Urinary bladder (tissue), 4 donors: Measurements from ENCODE around the gene ADK. TPM values are rescaled to one million over a fixed set of nuclear protein-coding genes. Genes with fewer than 3 reads are reported as not detected.
"Not testable (repeated sequence)": the region's sequence is repeated elsewhere in the genome, so short reads cannot be mapped to it uniquely, and the experiment has no call there.

Source experiments
- DNase-seq: peaks from one replicate; pipeline ENCODE4 v3.0.0-alpha.2; 2015; ENCODE audit errors: extremely low spot score
- H3K27ac ChIP-seq: one replicate; pipeline ENCODE4 v1.5.1; 2013; ENCODE audit warnings: low read depth, mild to moderate bottlenecking, moderate library complexity
- H3K36me3 ChIP-seq: one replicate; pipeline ENCODE4 v1.6.1; 2013; ENCODE audit warnings: mild to moderate bottlenecking, moderate library complexity; ENCODE audit not compliant: insufficient read depth
- H3K4me1 ChIP-seq: one replicate; pipeline ENCODE4 v1.6.1; 2013; ENCODE audit warnings: mild to moderate bottlenecking, moderate library complexity; ENCODE audit not compliant: insufficient read depth
- H3K4me3 ChIP-seq: one replicate; pipeline ENCODE4 v1.5.1; 2013; ENCODE audit warnings: low read depth, low read length
- WGBS: extraction: QIAGEN DNeasy Blood & Tissue Kit; methylation state at CpG from one replicate; pipeline ENCODE4 v1.1.7; 2013; 5-methylcytosine and 5-hydroxymethylcytosine counted together
- polyA plus RNA-seq: library from polyadenylated mRNA; stranded (reverse); fragments of 200-250 nt; gene quantifications from one replicate; pipeline ENCODE4 v1.2.3, GENCODE V29; 2013
- total RNA-seq: library from RNA; depleted of rRNA; stranded (reverse); fragments of >200 nt; gene quantifications from one replicate; pipeline ENCODE4 v1.2.3, GENCODE V29; 2014
- donor health status: healthy with polysubstance abuse.
- donor health status: healthy.

ADK gene
- total and polyA plus RNA-seq, 2 donors: 14.2 to 42.8 TPM

DNA sequence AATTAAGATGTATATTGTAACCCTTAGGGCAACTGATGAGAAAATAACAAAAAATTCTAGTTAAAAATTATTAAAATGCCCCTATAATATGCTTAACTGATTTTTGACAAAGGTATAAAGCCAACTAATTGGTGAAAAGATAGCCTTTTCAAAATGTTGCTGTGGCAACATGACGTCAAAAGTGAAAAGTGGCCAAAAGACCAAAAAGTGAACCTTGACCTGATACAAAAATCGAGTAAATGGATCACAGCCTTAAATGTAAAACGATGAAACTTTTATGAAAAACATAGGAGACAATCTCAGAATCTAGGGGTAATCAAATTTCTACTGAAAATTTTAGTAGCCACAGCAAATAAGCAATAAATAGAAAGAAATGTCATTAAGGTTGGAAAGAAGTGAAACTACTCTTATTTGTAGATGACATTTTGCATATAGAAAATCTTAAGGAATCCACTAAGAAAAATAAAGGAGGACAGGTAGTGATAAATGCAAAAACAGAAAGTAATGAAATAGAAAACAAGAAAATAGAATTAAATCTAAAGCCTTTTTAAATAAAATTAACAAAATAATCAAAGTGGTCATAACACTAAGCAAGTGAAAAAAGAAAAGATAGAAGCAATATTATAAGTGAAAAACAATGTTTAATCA is 285.6 kb downstream of the ADK start:
- Histone ChIP-seq H3K36me3 (no peaks in the 10 kb centered on the region), H3K4me3 (no peak overlapping the region), H3K4me1 (no peaks in the 10 kb centered on the region), H3K27ac (no peak overlapping the region)
- no peak for DNase-seq
- 97% methylated on average over 3 of the region's 3 CpGs for WGBS

DNA sequence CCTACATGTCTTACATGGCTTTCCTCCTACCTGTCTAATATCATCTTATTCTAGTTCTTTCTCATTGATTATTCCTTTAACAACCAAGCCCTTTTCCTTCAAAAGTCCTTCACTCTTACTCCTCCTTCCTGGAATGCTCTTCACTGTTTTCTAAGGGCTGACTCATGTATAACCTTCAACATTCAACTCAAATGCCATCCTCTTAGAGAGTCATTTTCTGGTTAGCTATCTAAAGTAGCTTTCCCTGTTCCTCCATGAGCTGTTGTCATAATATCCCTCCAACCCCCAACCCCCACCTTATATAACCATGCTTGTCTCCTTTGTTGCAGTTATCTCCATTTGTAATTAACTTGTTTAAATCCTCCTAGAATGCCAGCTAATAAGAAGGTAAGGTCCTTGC is 286.8 kb downstream of the ADK start:
- Histone ChIP-seq H3K4me1 (no peaks in the 10 kb centered on the region), H3K27ac (no peak overlapping the region), H3K36me3 (no peaks in the 10 kb centered on the region), H3K4me3 (no peak overlapping the region)
- no peak for DNase-seq

DNA sequence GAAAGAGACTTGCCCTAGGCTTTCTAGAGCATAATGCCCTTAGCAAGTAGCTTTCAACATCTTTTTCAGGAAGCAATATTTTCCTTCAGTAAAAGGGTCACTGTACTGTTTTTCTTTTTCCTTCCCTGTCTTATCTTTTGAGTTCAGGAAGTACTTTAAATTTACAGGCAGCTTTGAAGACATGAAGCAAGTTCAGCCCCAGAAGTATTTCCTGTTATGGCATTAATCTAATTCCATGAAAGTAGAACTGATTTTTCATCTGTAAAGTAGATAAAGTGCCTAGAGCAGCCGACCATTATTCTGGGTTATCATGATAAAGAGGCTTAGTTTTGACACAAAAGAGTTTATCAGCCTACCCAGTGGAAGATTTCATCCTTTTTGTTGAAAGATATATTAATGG is 288.2 kb downstream of the ADK start:
- no peak for DNase-seq
- H3K4me3 ChIP-seq: no peak overlapping the region
- 12% methylated on average over 1 of the region's 1 CpG for WGBS
- H3K4me1 ChIP-seq: no peaks in the 10 kb centered on the region
- H3K36me3 ChIP-seq: no peaks in the 10 kb centered on the region
- no peak overlapping the region for H3K27ac ChIP-seq

DNA sequence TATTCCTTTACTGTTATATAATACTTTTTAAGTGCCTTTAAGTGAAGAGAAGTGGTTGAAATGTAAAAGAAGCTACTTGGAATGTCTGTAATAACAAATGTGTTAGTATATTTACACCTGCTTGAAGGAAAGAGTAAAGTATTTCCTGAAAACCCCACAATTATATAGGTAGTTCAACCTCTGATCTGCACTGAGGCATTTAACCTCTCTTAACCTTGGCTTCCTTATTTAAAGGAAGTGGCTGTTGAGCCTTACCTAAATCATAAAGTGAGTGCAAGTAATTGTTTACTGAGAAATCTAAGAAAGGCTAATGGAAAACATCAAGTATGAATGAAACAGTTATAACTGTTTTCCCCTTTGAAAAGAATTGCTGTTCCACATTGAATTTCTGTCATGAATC is 294.5 kb downstream of the ADK start:
- no peak for DNase-seq
- H3K4me1 ChIP-seq: no peaks in the 10 kb centered on the region
- peaks cover 3% of the 10 kb centered on the region for H3K36me3 ChIP-seq
- H3K27ac ChIP-seq: no peak overlapping the region
- no peak overlapping the region for H3K4me3 ChIP-seq

DNA sequence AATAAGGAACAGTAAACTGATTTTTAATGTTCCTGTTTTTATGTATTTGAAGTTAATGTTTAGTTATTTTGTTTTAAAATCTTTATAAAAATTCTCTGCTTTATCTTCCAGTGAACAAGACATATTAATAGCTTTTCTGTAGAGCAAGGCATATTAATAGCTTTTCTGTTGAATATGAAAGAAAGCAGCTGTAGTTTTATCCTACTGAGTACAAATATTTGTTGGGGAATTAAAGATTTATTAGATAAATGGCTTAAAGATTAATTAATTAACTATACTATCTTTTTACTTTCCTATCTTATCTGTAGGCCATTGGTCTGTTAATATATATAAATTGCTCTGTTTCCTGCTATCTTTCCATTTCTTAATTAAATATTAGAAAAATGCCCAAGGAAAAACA is 299.6 kb downstream of the ADK start:
- Histone ChIP-seq H3K27ac (no peak overlapping the region), H3K4me1 (no peaks in the 10 kb centered on the region), H3K4me3 (no peak overlapping the region), H3K36me3 (peaks cover 3% of the 10 kb centered on the region)
- no peak for DNase-seq

DNA sequence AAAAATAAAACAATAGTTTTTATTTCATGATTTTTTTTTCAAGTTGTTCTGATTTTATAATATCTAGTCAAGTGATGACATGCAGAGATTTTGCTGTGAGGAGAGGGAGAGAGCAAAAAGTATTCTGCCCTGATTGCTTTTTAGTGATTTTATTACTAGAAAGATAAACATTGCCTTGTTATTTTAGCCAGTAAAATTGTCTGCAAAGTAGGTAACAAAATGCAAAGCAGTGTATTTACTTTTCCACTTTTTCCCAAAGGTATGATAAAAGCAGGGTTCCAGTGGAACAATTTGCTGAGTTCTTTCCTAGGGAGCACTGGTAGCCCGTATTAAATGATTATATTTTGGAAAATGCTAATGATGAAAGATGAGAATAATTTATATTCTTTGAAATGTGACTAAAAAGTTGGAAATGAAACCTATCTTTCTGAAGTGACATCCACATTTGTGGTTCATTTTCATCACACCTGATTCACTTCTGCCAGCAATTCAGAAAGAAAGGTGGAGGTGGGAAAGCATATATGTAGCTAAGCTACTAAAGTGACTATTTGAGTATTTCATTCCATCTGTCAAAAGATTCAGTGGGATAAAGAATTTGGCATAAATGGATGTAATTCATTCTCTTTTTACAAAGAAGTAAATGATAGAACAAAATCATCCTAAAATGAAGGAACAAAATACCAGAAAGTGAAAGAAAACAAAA is 300.3 kb downstream of the ADK start:
- peaks cover 3% of the 10 kb centered on the region for H3K36me3 ChIP-seq
- H3K4me1 ChIP-seq: no peaks in the 10 kb centered on the region
- no peak overlapping the region for H3K4me3 ChIP-seq
- no peak overlapping the region for H3K27ac ChIP-seq
- no peak for DNase-seq
- 86% methylated on average over 1 of the region's 1 CpG for WGBS

DNA sequence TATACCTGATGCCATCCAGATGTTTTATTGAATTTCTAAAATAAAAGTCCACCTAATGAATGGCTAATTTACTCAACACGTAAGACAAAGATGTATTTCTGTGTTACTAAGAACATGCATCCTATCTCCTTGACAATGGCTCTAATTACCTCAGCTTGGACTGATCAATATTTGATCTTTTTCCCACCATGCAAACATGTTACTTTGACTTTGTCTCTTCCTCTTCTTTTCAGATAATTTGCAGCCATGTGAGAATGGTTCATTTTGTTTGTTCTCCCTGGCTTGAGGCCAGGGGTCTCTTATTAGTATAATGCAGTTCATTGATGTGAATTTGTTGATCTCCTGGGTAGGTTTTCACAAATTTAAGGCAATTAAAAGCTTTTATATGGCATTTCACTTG is 302.1 kb downstream of the ADK start:
- DNase-seq: no peak
- 94% methylated on average over 1 of the region's 1 CpG for WGBS
- Histone ChIP-seq H3K27ac (no peak overlapping the region), H3K4me3 (no peak overlapping the region), H3K4me1 (no peaks in the 10 kb centered on the region), H3K36me3 (no peaks in the 10 kb centered on the region)

DNA sequence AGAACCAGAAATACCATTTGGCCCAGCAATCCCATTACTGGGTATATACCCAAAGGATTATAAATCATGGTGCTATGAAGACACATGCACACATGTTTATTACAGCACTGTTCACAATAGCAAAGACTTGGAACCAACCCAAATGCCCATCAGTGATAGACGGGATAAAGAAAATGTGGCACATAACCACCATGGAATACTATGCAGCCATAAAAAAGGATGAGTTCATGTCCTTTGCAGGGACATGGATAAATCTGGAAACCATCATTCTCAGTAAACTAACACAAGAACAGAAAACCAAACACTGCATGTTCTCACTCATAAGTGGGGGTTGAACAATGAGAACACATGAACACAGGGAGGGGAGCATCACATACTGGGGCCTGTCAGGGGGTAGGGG is 306.5 kb downstream of the ADK start:
- DNase-seq, H3K27ac ChIP-seq, H3K4me1 ChIP-seq, H3K4me3 ChIP-seq, H3K36me3 ChIP-seq: not testable (repeated sequence)
- WGBS: 94% methylated on average over 1 of the region's 1 CpG

DNA sequence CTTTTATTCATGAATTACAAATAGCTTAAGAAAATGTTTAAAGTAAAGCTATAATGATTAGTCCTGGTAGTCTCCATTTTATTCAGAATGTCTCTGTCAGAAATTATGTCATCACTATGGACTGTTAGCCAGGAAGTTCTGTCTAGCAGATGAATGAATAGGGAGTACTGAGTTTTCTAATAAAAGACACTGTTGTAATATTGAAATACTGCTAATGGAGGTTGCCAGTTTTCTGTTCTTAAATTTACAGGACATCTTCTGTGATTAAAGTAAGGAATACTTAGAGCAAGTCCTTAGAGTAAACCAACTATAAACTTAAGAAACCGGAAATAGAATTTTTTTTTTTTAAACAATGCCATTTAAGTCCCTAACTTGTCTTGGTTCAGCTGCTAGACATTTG is 309.8 kb downstream of the ADK start:
- no peak overlapping the region for H3K27ac ChIP-seq
- 13% methylated on average over 1 of the region's 1 CpG for WGBS
- no peak for DNase-seq
- no peaks in the 10 kb centered on the region for H3K36me3 ChIP-seq
- no peaks in the 10 kb centered on the region for H3K4me1 ChIP-seq
- no peak overlapping the region for H3K4me3 ChIP-seq

DNA sequence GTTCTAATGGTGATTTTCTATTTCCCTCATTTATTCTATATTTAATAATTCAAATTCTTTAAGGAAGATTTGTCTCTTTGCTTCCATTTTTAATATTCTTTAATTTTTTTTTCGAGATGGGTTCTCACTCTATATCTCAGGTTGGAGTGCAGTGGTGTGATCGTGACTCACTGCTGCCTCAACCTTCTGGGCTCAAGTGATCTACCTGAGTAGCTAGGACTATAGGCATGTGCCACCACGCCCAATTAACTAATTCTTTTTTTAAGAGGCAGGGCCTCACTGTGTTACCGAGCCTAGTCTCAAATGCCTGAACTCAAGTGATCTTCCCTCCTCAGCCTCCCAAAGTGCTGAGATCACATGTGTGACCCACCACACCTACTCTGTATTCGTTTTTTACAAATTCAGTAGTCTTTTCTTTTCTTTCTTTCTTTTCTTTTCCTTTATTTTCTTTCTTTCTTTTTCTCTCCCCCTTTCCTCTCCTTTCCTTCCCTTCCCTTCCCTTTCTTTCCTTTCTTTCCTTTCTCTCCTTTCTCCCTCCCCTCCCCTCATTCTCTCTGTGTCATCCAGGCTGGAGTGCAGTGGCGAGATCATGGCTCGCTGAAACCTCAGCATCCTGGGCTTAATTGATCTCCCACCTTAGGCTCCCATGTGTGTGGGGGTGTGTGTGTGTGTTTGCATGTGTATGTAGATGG is 323.1 kb downstream of the ADK start:
- Histone ChIP-seq H3K36me3 (no peaks in the 10 kb centered on the region), H3K27ac (no peak overlapping the region), H3K4me1 (no peaks in the 10 kb centered on the region), H3K4me3 (no peak overlapping the region)
- 97% methylated on average over 7 of the region's 7 CpGs for WGBS
- no peak for DNase-seq

DNA sequence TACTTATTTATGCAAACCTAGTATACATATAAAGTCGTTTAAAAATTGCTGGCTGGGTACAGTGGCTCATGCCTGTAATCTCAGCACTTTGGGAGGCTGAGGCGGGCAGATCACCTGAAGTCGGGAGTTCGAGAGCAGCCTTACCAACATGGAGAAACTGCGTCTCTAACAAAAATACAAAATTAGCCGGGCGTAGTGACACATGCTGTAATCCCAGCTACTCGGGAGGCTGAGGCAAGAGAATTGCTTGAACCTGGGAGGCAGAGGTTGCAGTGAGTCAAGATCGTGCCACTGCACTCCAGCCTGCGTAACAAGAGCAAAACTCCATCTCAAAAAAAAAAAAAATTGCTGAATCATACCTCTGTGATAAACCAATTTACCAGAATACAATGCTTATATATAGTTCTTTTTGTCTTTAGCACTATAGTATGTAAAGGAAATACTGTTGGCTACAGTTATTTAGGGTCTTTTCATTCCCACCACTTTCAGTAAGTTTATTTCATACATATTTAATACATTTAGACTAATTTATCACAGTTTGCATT is 325.2 kb downstream of the ADK start:
- not testable (repeated sequence) for DNase-seq, H3K4me3 ChIP-seq
- 93% methylated on average over 10 of the region's 10 CpGs for WGBS

DNA sequence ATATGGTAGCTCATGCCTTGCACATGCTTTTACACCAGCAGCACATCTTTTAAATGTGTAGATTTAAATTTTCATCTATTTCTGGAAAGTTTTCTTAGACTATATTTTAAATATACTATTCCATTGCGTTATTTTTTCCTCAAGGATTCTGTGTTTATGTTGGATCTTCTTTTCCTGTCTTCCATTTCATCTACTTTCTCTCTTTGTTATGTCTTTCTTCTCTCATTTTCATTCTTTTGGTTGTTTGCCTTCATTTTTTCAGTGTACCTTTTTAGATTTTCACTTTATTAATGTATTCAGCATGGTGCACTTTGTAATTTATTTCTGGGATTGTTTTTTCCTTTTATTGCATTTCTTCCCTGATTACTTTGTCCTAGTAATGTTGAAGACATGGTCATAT is 329.8 kb downstream of the ADK start:
- H3K36me3 ChIP-seq: no peaks in the 10 kb centered on the region
- no peak for DNase-seq
- WGBS: 98% methylated on average over 1 of the region's 1 CpG
- H3K4me3 ChIP-seq: no peak overlapping the region
- H3K27ac ChIP-seq: no peak overlapping the region
- H3K4me1 ChIP-seq: no peaks in the 10 kb centered on the region

More for the DNA sequence above, 325.2 kb downstream of the ADK start:
- not testable (repeated sequence) for H3K27ac ChIP-seq, H3K4me1 ChIP-seq, H3K36me3 ChIP-seq

DNA sequence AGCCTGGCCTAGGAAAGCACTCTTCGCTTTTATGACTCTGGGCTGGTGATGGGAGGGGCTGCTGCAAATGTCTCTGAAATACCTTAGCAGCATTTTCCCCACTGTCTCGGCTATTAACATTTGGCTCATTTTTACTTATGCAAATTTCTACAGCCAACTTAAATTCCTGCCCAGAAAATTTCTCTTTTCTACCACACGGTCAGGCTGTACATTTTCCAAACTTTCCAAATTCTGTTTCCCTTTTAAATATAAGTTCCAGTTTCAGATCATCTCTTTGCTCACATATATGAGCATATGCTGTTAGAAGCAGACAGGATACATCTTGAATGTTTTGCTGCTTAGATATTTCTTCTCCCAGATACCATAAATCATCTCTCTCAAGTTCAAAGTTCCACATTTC is 332.3 kb downstream of the ADK start:
- Histone ChIP-seq H3K4me1 (no peaks in the 10 kb centered on the region), H3K4me3 (no peak overlapping the region), H3K27ac (no peak overlapping the region), H3K36me3 (no peaks in the 10 kb centered on the region)
- DNase-seq: no peak
- 96% methylated on average over 3 of the region's 3 CpGs for WGBS

DNA sequence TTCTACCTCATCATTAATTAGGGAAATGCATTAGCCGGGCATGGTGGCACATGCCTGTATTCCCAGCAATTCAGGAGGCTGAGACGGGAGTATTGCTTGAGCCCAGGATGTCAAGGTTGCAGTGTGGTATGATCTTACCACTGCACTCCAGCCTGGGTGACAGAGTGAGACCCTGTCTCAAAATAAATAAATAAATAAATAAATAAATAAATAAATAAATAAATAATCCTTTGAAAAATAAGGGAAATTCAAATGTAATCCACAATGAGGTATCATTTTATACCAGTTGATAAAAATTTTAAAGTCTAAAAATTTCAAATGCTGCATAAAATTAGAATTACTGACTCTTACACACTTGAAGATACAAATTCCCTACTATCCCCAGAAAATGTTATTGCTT is 334.3 kb downstream of the ADK start:
- Histone ChIP-seq H3K27ac (no peak overlapping the region), H3K4me3 (no peak overlapping the region), H3K36me3 (no peaks in the 10 kb centered on the region), H3K4me1 (no peaks in the 10 kb centered on the region)
- no peak for DNase-seq
- WGBS: 98% methylated on average over 2 of the region's 2 CpGs
